Small intestine (tissue), 7 donors: ENCODE measurements around the gene DDX39B. TPM values are rescaled to one million over a fixed set of nuclear protein-coding genes. Genes with fewer than 3 reads are reported as not detected.
"Not testable (repeated sequence)": the region's sequence is repeated elsewhere in the genome, so short reads cannot be mapped to it uniquely, and the experiment has no call there.

Experiments
- DNase-seq, 2 donors: peaks; one replicate each; pipeline versions ENCODE4 v3.0.0 to v3.0.0-alpha.2; 2013
- FAIRE-seq: peaks from 2 replicates; lab custom pipeline; 2012; peaks lifted over from hg19 to GRCh38; lab: Jason Lieb, UNC
- H3K27ac ChIP-seq, 3 donors: one replicate each; pipeline ENCODE4 v1.5.1; 2013; ENCODE audit warnings: low read length in 2 of 3, mild to moderate bottlenecking in 2 of 3, control low read depth in 1 of 3, inconsistent platforms in 1 of 3, low read depth in 1 of 3, moderate library complexity in 1 of 3
- H3K27me3 ChIP-seq, 3 donors: one replicate each; pipeline ENCODE4 v1.6.1; 2013; ENCODE audit warnings: low read length in 3 of 3, inconsistent platforms in 1 of 3; ENCODE audit not compliant: control insufficient read depth in 3 of 3, insufficient read depth in 3 of 3
- H3K36me3 ChIP-seq, 3 donors: one replicate each; pipeline ENCODE4 v1.6.1; 2013; ENCODE audit warnings: low read length in 3 of 3, inconsistent platforms in 1 of 3, low read depth in 1 of 3, mild to moderate bottlenecking in 1 of 3, moderate library complexity in 1 of 3; ENCODE audit not compliant: control insufficient read depth in 3 of 3, insufficient read depth in 2 of 3
- H3K4me1 ChIP-seq, 3 donors: one replicate each; pipeline ENCODE4 v1.6.1; 2013; ENCODE audit warnings: low read length in 2 of 3, inconsistent platforms in 1 of 3, low read depth in 1 of 3, mild to moderate bottlenecking in 1 of 3, moderate library complexity in 1 of 3; ENCODE audit not compliant: control insufficient read depth in 3 of 3, insufficient read depth in 2 of 3
- H3K4me3 ChIP-seq, 3 donors: one replicate each; pipeline ENCODE4 v1.5.1; 2013; ENCODE audit warnings: low read length in 3 of 3, control low read depth in 1 of 3, inconsistent platforms in 1 of 3, low read depth in 1 of 3, mild to moderate bottlenecking in 1 of 3, moderate library complexity in 1 of 3
- H3K9me3 ChIP-seq, 2 donors: one replicate each; pipeline ENCODE4 v1.6.1; 2013; ENCODE audit warnings: low read depth in 1 of 2, low read length in 1 of 2; ENCODE audit not compliant: control insufficient read depth in 2 of 2, insufficient read depth in 1 of 2
- WGBS, 3 donors: extraction: QIAGEN DNeasy Blood & Tissue Kit; methylation state at CpG; one replicate each; pipeline ENCODE4 v1.1.7; 2013; 5-methylcytosine and 5-hydroxymethylcytosine counted together
- polyA plus RNA-seq, 4 donors: library from polyadenylated mRNA; stranded (reverse) in 3 of 4; unstranded in 1 of 4; fragments of 200-250 nt in 3 of 4; fragments of 120-200 nt in 1 of 4; gene quantifications; one replicate each; pipeline versions ENCODE4 v1.2.1 to v1.2.3, GENCODE V29; 2013
- donor health status: healthy with polysubstance abuse.
- donor health status: control.
- donor health status: control.
- donor health status: Bipolar disorder and iron deficiency.
- donor health status: healthy.

DDX39B gene
- polyA plus RNA-seq, 4 donors = 307 to 440 (median 358) TPM

DNA sequence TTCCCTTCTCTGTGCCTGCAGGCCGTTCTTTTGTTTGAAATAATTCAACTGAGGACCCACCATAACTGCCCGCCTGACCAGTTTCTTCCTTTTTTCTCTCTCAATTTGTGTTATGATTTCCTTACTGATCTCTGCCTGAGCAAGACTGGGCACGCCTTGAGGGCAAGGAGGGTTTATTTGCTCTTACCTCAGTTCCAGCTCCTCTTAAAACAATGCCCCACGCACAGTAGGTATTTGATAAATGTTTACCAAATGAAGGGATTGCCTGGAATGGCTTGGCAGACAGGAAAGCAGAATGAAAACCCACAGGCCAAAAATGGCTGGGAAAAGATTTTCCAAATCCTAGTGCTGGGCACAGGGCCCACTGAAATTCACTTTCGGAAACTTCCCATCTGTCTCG lies 54.1 kb downstream of the DDX39B start:
- DNase-seq, H3K27ac ChIP-seq, H3K9me3 ChIP-seq, H3K36me3 ChIP-seq, H3K4me1 ChIP-seq, H3K27me3 ChIP-seq, FAIRE-seq, H3K4me3 ChIP-seq: not testable (repeated sequence)
- WGBS, 3 donors = 76 to 85% (median 80%) methylated on average over 6 of the region's 6 CpGs

DNA sequence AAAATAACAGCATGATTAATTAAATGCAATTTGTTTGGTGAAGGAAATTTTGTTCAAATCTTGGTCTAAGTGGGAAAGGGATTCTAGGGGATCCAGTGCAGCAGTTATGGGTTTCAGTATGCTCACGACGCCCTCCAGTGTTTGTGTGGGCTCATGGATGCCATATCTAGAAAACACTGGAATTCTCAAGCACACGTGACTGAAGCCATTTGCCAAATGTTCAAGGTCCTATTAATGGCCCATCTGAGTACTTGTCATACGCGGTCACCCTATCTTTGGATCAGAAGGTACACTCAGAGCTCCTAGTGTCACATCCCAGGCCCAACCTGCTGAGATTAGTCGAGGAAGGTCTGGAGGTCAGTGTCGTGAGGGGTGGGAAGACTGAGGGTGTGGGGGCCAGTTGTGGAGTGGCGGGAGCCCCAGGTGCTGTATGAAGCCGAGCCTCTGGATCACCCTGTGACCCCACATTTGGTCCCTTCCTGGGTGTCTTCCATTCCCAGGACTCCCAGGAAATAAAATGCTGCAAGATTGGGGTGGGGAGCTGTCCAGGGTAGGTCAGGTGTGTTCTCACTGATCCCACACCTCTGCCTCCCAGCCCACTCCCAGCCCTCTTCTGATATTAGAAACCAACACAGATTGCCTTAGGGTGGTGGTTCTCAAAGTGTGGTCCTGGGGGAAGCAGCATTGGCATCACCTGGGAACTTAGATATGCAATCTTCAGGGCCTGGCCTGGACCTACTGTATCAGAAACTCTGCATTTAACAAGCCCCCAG lies 55.6 kb downstream of the DDX39B start:
- not testable (repeated sequence) for H3K36me3 ChIP-seq, H3K4me3 ChIP-seq, FAIRE-seq, H3K9me3 ChIP-seq, H3K27ac ChIP-seq, DNase-seq, H3K4me1 ChIP-seq
- no CpG with 5 or more reads among the region's 9 CpGs for WGBS, 3 donors
- H3K27me3 ChIP-seq = peaks cover 0 to 13% (median 0%) of the 10 kb centered on the region in 3 donors

DNA sequence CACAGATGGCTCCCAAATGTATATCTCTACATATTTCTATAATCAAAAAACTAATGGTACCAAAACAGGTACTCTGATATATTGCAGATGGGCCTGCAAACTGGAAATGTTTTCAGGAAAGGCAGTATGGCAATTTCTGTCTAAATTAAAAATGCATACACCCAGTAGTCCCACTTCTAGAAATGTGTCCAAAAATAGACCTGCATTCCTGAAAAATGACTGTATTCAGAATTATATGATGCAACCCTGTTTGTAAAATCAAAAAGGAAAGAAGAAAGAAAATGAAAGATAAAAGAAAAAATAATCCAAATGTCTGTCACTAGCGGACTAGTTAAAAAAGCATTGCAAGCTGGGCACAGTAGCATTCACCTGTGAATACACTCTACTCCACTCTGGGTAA lies 56.7 kb downstream of the DDX39B start:
- Histone ChIP-seq H3K27ac (no peak overlapping the region), H3K27me3 (peaks cover 0 to 17% (median 0%) of the 10 kb centered on the region in 3 donors), H3K4me3 (no peak overlapping the region), H3K36me3 (no peaks in the 10 kb centered on the region), H3K9me3 (no peaks in the 10 kb centered on the region), H3K4me1 (peaks cover 0 to 5% (median 0%) of the 10 kb centered on the region in 3 donors)
- WGBS, 3 donors = 75 to 93% (median 90%) methylated on average over 1 of the region's 1 CpG
- no peak for FAIRE-seq
- no peak for DNase-seq

DNA sequence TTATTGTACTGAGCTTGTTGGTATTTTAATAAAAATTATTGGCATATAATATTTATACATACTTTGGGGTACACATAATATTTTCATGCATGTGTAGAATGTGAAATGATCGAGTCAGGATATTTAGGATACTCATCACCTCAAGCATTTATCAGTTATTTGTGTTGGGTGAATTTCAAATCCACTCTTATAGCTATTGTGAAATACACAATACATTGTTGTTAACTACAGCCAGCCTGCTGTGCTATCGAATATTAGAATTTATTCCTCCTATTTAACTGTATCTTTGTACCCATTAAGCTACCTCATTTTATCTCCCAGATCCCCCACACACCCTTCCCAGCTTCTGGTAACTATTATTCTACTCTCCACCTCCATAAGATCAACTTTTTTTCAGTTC lies 58.4 kb downstream of the DDX39B start:
- H3K27ac ChIP-seq = no peak overlapping the region
- H3K4me1 ChIP-seq = no peaks in the 10 kb centered on the region
- WGBS, 3 donors = 44 to 84% (median 52%) methylated on average over 2 of the region's 2 CpGs
- peaks cover 0 to 23% (median 0%) of the 10 kb centered on the region in 3 donors for H3K27me3 ChIP-seq
- no peaks in the 10 kb centered on the region for H3K36me3 ChIP-seq
- no peaks in the 10 kb centered on the region for H3K9me3 ChIP-seq
- no peak overlapping the region for H3K4me3 ChIP-seq
- FAIRE-seq (no peak), DNase-seq (no peak)

DNA sequence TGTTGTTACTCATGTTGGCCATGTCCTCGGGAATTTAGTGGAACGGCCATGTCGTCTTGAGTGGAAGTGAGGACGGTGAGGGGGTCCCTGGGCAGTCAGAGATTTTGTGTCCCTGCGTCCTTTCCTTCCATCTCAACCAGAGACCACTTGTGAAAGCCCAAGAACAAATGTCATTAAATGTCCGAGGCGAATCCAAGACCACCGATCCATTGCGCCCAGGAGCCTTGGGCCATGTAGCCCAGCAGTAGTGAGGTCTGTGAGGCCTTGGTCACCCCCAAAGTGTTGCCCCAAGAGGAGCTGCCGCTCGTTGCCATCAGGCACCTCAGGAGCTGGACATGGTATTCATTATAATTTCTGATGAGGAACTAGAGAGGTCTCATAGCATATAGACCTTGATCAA lies 61.2 kb downstream of the DDX39B start:
- 76 to 89% (median 81%) methylated on average over 11 of the region's 11 CpGs for WGBS, 3 donors
- peaks cover 0 to 2% (median 0%) of the 10 kb centered on the region in 3 donors for H3K4me1 ChIP-seq
- no peak overlapping the region for H3K4me3 ChIP-seq
- no peak overlapping the region for H3K27ac ChIP-seq
- no peak for FAIRE-seq
- H3K36me3 ChIP-seq = no peaks in the 10 kb centered on the region
- DNase-seq = no peak
- H3K9me3 ChIP-seq = no peaks in the 10 kb centered on the region
- peaks cover 0 to 32% (median 0%) of the 10 kb centered on the region in 3 donors for H3K27me3 ChIP-seq

Other genes starting within 250 kb of the DDX39B start
- 1,000 to 10,000 TPM in 2 of 4 donors, 100 to 1,000 TPM in 2; 282 to 2,421 (median 1,159) TPM for gene HLA-B, start 184.8 kb downstream of the DDX39B start, polyA plus RNA-seq
- gene MICA, start 138.4 kb downstream of the DDX39B start, polyA plus RNA-seq = 10 to 100 TPM in 3 of 4 donors, 1 to 10 TPM in 1; 3.1 to 28.6 (median 19.3) TPM
- 1 to 10 TPM in 3 of 4 donors, under 1 TPM in 1; 0.69 to 6.1 (median 2.0) TPM for gene MICB, start 43.9 kb downstream of the DDX39B start, polyA plus RNA-seq
- not detected for gene MCCD1, start 13.0 kb downstream of the DDX39B start, polyA plus RNA-seq
- gene ATP6V1G2, start 4.6 kb upstream of the DDX39B start, polyA plus RNA-seq = 1 to 10 TPM in 3 of 4 donors, under 1 TPM in 1; 0.81 to 6.3 (median 1.9) TPM
- 10 to 100 TPM; 26.2 to 47.3 (median 31.8) TPM for gene NFKBIL1, start 5.6 kb upstream of the DDX39B start, polyA plus RNA-seq
- 1 to 10 TPM in 1 of 4 donors, under 1 TPM in 1, not detected in 2; 0.24 to 1.0 TPM for gene LTA, start 30.3 kb upstream of the DDX39B start, polyA plus RNA-seq
- under 1 TPM in 3 of 4 donors, not detected in 1; 0.18 to 0.59 (median 0.45) TPM for gene TNF, start 33.6 kb upstream of the DDX39B start, polyA plus RNA-seq
- 10 to 100 TPM in 1 of 4 donors, 1 to 10 TPM in 3; 4.0 to 19.7 (median 8.0) TPM for gene LTB, start 40.4 kb upstream of the DDX39B start, polyA plus RNA-seq
- 10 to 100 TPM in 2 of 4 donors, 1 to 10 TPM in 2; 3.1 to 37.0 (median 14.5) TPM for gene LST1, start 44.3 kb upstream of the DDX39B start, polyA plus RNA-seq
- gene NCR3, start 51.0 kb upstream of the DDX39B start, polyA plus RNA-seq = 1 to 10 TPM in 1 of 4 donors, under 1 TPM in 1, not detected in 2; 0.33 to 1.4 TPM
- 100 to 1,000 TPM in 1 of 4 donors, 10 to 100 TPM in 2, 1 to 10 TPM in 1; 5.6 to 102 (median 48.9) TPM for gene AIF1, start 73.2 kb upstream of the DDX39B start, polyA plus RNA-seq
- 100 to 1,000 TPM in 1 of 4 donors, 10 to 100 TPM in 3; 54.6 to 104 (median 74.4) TPM for gene PRRC2A, start 78.7 kb upstream of the DDX39B start, polyA plus RNA-seq
- 100 to 1,000 TPM; 193 to 381 (median 284) TPM for gene BAG6, start 110.7 kb upstream of the DDX39B start, polyA plus RNA-seq
- gene APOM, start 113.9 kb upstream of the DDX39B start, polyA plus RNA-seq = 10 to 100 TPM in 1 of 4 donors, 1 to 10 TPM in 3; 7.2 to 32.8 (median 8.2) TPM
- gene C6orf47, start 118.8 kb upstream of the DDX39B start, polyA plus RNA-seq = 10 to 100 TPM; 17.3 to 29.1 (median 23.2) TPM
- gene GPANK1, start 123.0 kb upstream of the DDX39B start, polyA plus RNA-seq = 10 to 100 TPM; 14.8 to 30.2 (median 21.7) TPM
- 100 to 1,000 TPM; 185 to 231 (median 206) TPM for gene CSNK2B, start 124.1 kb upstream of the DDX39B start, polyA plus RNA-seq
- gene LY6G5B, start 128.0 kb upstream of the DDX39B start, polyA plus RNA-seq = 10 to 100 TPM in 1 of 4 donors, 1 to 10 TPM in 3; 3.8 to 16.5 (median 4.2) TPM
- 1 to 10 TPM; 2.6 to 3.8 (median 3.1) TPM for gene LY6G5C, start 139.1 kb upstream of the DDX39B start, polyA plus RNA-seq
- gene ABHD16A, start 161.3 kb upstream of the DDX39B start, polyA plus RNA-seq = 10 to 100 TPM; 34.6 to 63.8 (median 50.3) TPM
- gene LY6G6F, start 164.9 kb upstream of the DDX39B start, polyA plus RNA-seq = under 1 TPM in 1 of 4 donors, not detected in 3; 0.12 TPM
- under 1 TPM in 1 of 4 donors, not detected in 3; 0.22 TPM for gene LY6G6D, start 173.3 kb upstream of the DDX39B start, polyA plus RNA-seq
- under 1 TPM in 1 of 4 donors, not detected in 3; 0.18 TPM for gene LY6G6C, start 179.7 kb upstream of the DDX39B start, polyA plus RNA-seq
- gene MPIG6B, start 181.4 kb upstream of the DDX39B start, polyA plus RNA-seq = under 1 TPM in 2 of 4 donors, not detected in 2; 0.13 to 0.59 TPM
- 10 to 100 TPM; 64.4 to 89.7 (median 76.1) TPM for gene DDAH2, start 187.3 kb upstream of the DDX39B start, polyA plus RNA-seq
- 100 to 1,000 TPM; 400 to 576 (median 535) TPM for gene CLIC1, start 194.5 kb upstream of the DDX39B start, polyA plus RNA-seq
- 10 to 100 TPM in 2 of 4 donors, 1 to 10 TPM in 2; 1.6 to 53.1 (median 9.2) TPM for gene MSH5, start 198.0 kb upstream of the DDX39B start, polyA plus RNA-seq
- 10 to 100 TPM in 1 of 4 donors, 1 to 10 TPM in 3; 1.4 to 15.5 (median 4.6) TPM for gene SAPCD1, start 220.7 kb upstream of the DDX39B start, polyA plus RNA-seq
- gene VWA7, start 235.3 kb upstream of the DDX39B start, polyA plus RNA-seq = 10 to 100 TPM in 1 of 4 donors, 1 to 10 TPM in 3; 2.9 to 11.9 (median 6.4) TPM